Stimulated activated CD8-positive, alpha-beta memory T cell treated with anti-CD3 and anti-CD28 coated beads, Interleukin-15, amount 100 ng/mL, for 48 hours (primary cell): ENCODE results near the gene EPS15.
"Not testable (repeated sequence)": the region's sequence is repeated elsewhere in the genome, so short reads cannot be mapped to it uniquely, and the experiment has no call there.

Source experiments
- DNase-seq, 2 donors: peaks; one replicate each; pipeline ENCODE4 v3.0.0-alpha.2; 2020; ENCODE audit warnings: low read depth in 2 of 2

Gene EPS15

GRCh38 chr1:51543858-51544257 is 24.8 kb upstream of the EPS15 start:
- no peak for DNase-seq

- no peak for DNase-seq
These were observed 23.3 kb upstream of the EPS15 start for GRCh38 chr1:51542158-51542953.

GRCh38 chr1:51541313-51542050 is 22.4 kb upstream of the EPS15 start:
- no peak for DNase-seq

- no peak for DNase-seq
These were observed 18.5 kb upstream of the EPS15 start for GRCh38 chr1:51537568-51537967.

- no peak for DNase-seq
These were observed 16.0 kb upstream of the EPS15 start for GRCh38 chr1:51535006-51535592.

GRCh38 chr1:51534447-51534846 is 15.4 kb upstream of the EPS15 start:
- DNase-seq: no peak

- no peak for DNase-seq
These were observed 13.8 kb upstream of the EPS15 start for GRCh38 chr1:51532853-51533252.

GRCh38 chr1:51530447-51530846 is 11.4 kb upstream of the EPS15 start:
- DNase-seq: not testable (repeated sequence)

- no peak for DNase-seq
These were observed 8.1 kb upstream of the EPS15 start for GRCh38 chr1:51527144-51527543.

GRCh38 chr1:51526248-51526647 is 7.2 kb upstream of the EPS15 start:
- DNase-seq: no peak

GRCh38 chr1:51525295-51525694 is 6.2 kb upstream of the EPS15 start:
- no peak for DNase-seq

GRCh38 chr1:51524817-51525216 is 5.8 kb upstream of the EPS15 start:
- no peak for DNase-seq

GRCh38 chr1:51523931-51524330 is 4.9 kb upstream of the EPS15 start:
- DNase-seq: no peak

- DNase-seq: no peak
These were observed 1.7 kb upstream of the EPS15 start for GRCh38 chr1:51520700-51521248.

- DNase-seq: no peak
These were observed 1.0 kb upstream of the EPS15 start for GRCh38 chr1:51519865-51520699.

GRCh38 chr1:51518586-51519047 is 449 bp downstream of the EPS15 start:
- DNase-seq: peak in 1 of 2 donors; percentile 36

- no peak for DNase-seq
These were observed 957 bp downstream of the EPS15 start for GRCh38 chr1:51518033-51518585.

GRCh38 chr1:51517361-51518032 is 1.6 kb downstream of the EPS15 start:
- no peak for DNase-seq

- DNase-seq: no peak
These were observed 2.4 kb downstream of the EPS15 start for GRCh38 chr1:51516649-51517158.

- no peak for DNase-seq
These were observed 3.0 kb downstream of the EPS15 start for GRCh38 chr1:51515982-51516648.
